Bronchus fibroblast of lung (primary cell): ENCODE results near the gene SMPD1. TPM values are rescaled to one million over a fixed set of nuclear protein-coding genes. Genes with fewer than 3 reads are reported as not detected.

Experiments used
- total RNA-seq: library from RNA; depleted of rRNA; stranded (reverse); fragments of >200 nt; gene quantifications from 2 replicates; pipeline ENCODE4 v1.2.3, GENCODE V29; 2015

The SMPD1 gene
- 47.6 and 53.0 TPM in 2 replicates for total RNA-seq

GRCh38 chr11:6389905-6390717 lies at the start of gene SMPD1:
Gene SMPD1 (plus strand): TSS chr11:6390474. CDS start chr11:6390599, 125 bp downstream.

GRCh38 chr11:6419009-6419631 lies 28.8 kb downstream of the SMPD1 start, which contains the start of gene APBB1:
Gene APBB1 (minus strand): TSS chr11:6419094. CDS start chr11:6411347, 7,747 bp downstream.

DNA sequence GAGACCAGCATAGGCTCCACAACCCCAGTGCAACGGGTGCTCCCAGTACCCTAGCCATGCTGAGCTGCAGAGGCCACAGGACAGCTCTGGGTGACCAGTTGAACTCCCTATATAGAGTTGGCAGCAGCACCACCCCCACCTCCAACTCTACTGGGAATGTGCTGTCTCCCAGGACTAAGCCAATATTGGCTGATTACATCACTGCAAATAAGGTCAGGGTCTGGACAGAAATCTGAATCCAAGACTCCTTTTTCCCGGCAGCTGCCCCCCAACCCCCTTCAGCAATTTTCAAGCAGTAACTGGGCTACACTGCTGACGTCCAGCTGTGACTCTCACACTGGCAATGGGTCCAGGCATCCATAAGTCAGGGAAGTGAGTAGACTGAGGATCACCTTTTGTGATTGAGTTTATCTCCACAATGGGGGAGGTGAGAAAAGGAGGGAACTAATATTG lies 50.7 kb downstream of the SMPD1 start, which contains the start of gene HPX:
TSS of gene HPX (minus strand) at position 82 of the 453 bp plus-strand sequence. CDS start at position 58, 24 bp downstream.

Other genes starting within 250 kb of the SMPD1 start
- not detected in 2 replicates for gene OR52B2, start 220.1 kb upstream of the SMPD1 start, total RNA-seq
- not detected in 2 replicates for gene OR52W1, start 191.2 kb upstream of the SMPD1 start, total RNA-seq
- not detected in 2 replicates for gene C11orf42, start 184.9 kb upstream of the SMPD1 start, total RNA-seq
- gene FHIP1B, start 155.8 kb upstream of the SMPD1 start, total RNA-seq, result 9.4 and 10.7 TPM in 2 replicates
- gene CNGA4, start 151.4 kb upstream of the SMPD1 start, total RNA-seq, result not detected in 2 replicates
- gene CCKBR, start 130.6 kb upstream of the SMPD1 start, total RNA-seq, result not detected in 2 replicates
- gene CAVIN3, start 70.0 kb upstream of the SMPD1 start, total RNA-seq, result 338 and 354 TPM in 2 replicates
- gene APBB1, start 28.6 kb downstream of the SMPD1 start, total RNA-seq, result 41.0 and 42.2 TPM in 2 replicates
- 0.45 and 0.50 TPM in 2 replicates for gene HPX, start 50.5 kb downstream of the SMPD1 start, total RNA-seq
- 17.1 and 18.0 TPM in 2 replicates for gene TRIM3, start 83.5 kb downstream of the SMPD1 start, total RNA-seq
- gene ARFIP2, start 90.9 kb downstream of the SMPD1 start, total RNA-seq, result 52.3 and 56.9 TPM in 2 replicates
- gene TIMM10B, start 91.0 kb downstream of the SMPD1 start, total RNA-seq, result 36.1 and 54.7 TPM in 2 replicates
- 2.0 and 2.1 TPM in 2 replicates for gene DNHD1, start 106.8 kb downstream of the SMPD1 start, total RNA-seq
- gene RRP8, start 213.1 kb downstream of the SMPD1 start, total RNA-seq, result 11.7 and 14.5 TPM in 2 replicates
- gene ILK, start 213.3 kb downstream of the SMPD1 start, total RNA-seq, result 177 and 201 TPM in 2 replicates
- 100 and 104 TPM in 2 replicates for gene TAF10, start 221.7 kb downstream of the SMPD1 start, total RNA-seq
- 23.6 and 27.2 TPM in 2 replicates for gene TPP1, start 228.9 kb downstream of the SMPD1 start, total RNA-seq